ENCODE data around the gene MAD1L1. TPM values are rescaled to one million over a fixed set of nuclear protein-coding genes. Genes with fewer than 3 reads are reported as not detected.

MAD1L1 gene
- total RNA-seq, 1 experiment from 2014 or later, result 46.7 TPM

DNA sequence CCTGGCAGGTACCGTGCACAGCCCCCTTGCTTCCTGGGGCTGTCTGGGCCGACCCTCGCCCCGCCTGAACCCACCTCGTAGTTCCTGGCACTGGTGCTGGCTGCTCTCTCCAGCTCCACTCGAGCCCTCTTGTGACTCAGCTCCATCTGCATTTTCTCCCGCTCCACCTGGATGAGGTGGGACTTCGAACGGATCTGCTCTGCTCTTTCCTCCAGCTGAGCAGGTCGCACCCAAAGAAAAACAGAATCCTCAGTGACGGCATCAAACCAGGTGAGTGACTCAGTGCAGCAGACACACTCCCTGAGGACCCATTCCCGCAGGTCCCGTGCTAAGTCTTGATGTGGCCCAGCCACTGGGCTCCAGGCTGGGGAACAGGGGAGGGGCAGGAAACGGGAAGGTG, 7.4 kb downstream of the MAD1L1 start:
- Histone ChIP-seq H3K27me3 (replicated peaks; ENCODE audit: insufficient read depth, low read depth, low read length, poor library complexity) (no peaks in the 10 kb centered on the region), H3K4me3 (ENCODE audit: low read depth, low read length, poor library complexity, severe bottlenecking) (no peak overlapping the region), H3K27ac (ENCODE audit: low read depth, low read length, poor library complexity, severe bottlenecking) (no peak overlapping the region), H3K36me3 (ENCODE audit: insufficient read depth, low read length, poor library complexity, severe bottlenecking) (peaks cover 40% of the 10 kb centered on the region), H3K9me3 (ENCODE audit: low read depth, low read length, poor library complexity, severe bottlenecking) (no peaks in the 10 kb centered on the region), H3K4me1 (ENCODE audit: insufficient read depth, low read length, poor library complexity, severe bottlenecking) (no peaks in the 10 kb centered on the region)
- CTCF ChIA-PET, result no interaction called here
- BruUV-seq (replicated peaks), result no TSS peak
- intact Hi-C loops (cut with micrococcal nuclease; ENCODE audit: unreplicated experiment), result no loop called here
- DNase-seq (ENCODE audit: low spot score), result no peak
- POLR2A ChIA-PET (ENCODE audit: low non-redundant PET), result no interaction called here
- TF ChIP-seq, protein P1, sequence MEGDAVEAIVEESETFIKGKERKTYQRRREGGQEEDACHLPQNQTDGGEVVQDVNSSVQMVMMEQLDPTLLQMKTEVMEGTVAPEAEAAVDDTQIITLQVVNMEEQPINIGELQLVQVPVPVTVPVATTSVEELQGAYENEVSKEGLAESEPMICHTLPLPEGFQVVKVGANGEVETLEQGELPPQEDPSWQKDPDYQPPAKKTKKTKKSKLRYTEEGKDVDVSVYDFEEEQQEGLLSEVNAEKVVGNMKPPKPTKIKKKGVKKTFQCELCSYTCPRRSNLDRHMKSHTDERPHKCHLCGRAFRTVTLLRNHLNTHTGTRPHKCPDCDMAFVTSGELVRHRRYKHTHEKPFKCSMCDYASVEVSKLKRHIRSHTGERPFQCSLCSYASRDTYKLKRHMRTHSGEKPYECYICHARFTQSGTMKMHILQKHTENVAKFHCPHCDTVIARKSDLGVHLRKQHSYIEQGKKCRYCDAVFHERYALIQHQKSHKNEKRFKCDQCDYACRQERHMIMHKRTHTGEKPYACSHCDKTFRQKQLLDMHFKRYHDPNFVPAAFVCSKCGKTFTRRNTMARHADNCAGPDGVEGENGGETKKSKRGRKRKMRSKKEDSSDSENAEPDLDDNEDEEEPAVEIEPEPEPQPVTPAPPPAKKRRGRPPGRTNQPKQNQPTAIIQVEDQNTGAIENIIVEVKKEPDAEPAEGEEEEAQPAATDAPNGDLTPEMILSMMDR (conservative IDR thresholded peaks at IDR 0.05; ENCODE audit: low read depth, low read length), result no peak
- TF ChIP-seq EZH2 (IDR thresholded peaks at IDR 0.05; ENCODE audit: borderline replicate concordance, low read depth, low read length, poor library complexity, severe bottlenecking), result no peak

DNA sequence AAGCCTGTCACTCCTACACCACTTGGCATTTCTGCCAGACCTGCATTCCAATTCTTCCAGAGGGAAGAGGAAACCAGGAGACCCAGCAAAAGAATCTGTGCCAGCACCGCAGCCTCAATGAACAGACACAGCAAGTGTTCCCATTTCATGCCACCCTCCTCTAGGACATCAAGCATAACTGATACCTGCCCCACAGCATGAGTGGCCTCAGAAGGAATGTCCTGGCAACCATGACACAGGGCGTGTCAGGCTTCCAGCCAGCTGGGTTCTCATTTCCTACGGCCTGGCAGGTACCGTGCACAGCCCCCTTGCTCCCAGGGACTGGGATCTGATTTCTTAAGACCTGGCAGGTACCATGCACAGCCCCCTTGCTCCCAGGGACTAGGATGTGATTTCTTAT, 7.8 kb downstream of the MAD1L1 start:
- Histone ChIP-seq H3K27ac (ENCODE audit: low read depth, low read length, poor library complexity, severe bottlenecking) (no peak overlapping the region), H3K27me3 (replicated peaks; ENCODE audit: insufficient read depth, low read depth, low read length, poor library complexity) (no peaks in the 10 kb centered on the region), H3K9me3 (ENCODE audit: low read depth, low read length, poor library complexity, severe bottlenecking) (no peaks in the 10 kb centered on the region), H3K4me3 (ENCODE audit: low read depth, low read length, poor library complexity, severe bottlenecking) (no peak overlapping the region), H3K36me3 (ENCODE audit: insufficient read depth, low read length, poor library complexity, severe bottlenecking) (peaks cover 40% of the 10 kb centered on the region), H3K4me1 (ENCODE audit: insufficient read depth, low read length, poor library complexity, severe bottlenecking) (no peaks in the 10 kb centered on the region)
- intact Hi-C loops (cut with micrococcal nuclease; ENCODE audit: unreplicated experiment), result no loop called here
- POLR2A ChIA-PET (ENCODE audit: low non-redundant PET), result no interaction called here
- TF ChIP-seq EZH2 (IDR thresholded peaks at IDR 0.05; ENCODE audit: borderline replicate concordance, low read depth, low read length, poor library complexity, severe bottlenecking), result no peak
- CTCF ChIA-PET, result no interaction called here
- DNase-seq (ENCODE audit: low spot score), result no peak
- BruUV-seq (replicated peaks), result no TSS peak

DNA sequence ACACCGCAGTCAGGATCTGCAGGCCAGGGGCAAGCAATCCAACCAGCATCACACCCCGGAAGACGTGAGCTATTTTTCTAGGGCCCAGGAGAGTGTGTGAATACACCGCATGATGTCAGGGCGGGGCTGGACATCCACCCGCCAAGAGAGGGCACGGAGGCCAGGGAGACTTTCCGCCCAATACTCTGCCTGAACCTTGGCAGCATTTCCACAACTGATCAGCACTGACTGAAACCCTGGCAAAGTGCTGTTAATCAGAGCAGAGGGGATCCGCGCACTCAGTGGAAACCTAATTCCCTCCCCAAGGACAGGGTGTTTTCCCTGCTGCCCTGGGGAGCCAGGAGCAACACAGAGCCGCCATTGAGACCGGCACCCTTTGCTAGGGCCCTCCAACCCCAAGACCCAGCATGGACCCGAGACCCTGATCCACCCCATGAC, 8.2 kb downstream of the MAD1L1 start:
- CTCF ChIA-PET, result no interaction called here
- TF ChIP-seq, protein P1 (conservative IDR thresholded peaks at IDR 0.05; ENCODE audit: low read depth, low read length), result no peak
- H3K36me3 ChIP-seq (ENCODE audit: insufficient read depth, low read length, poor library complexity, severe bottlenecking), result peaks cover 38% of the 10 kb centered on the region
- no peak for DNase-seq (ENCODE audit: low spot score)
- H3K27ac ChIP-seq (ENCODE audit: low read depth, low read length, poor library complexity, severe bottlenecking), result no peak overlapping the region
- POLR2A ChIA-PET (ENCODE audit: low non-redundant PET), result no interaction called here
- H3K27me3 ChIP-seq (replicated peaks; ENCODE audit: insufficient read depth, low read depth, low read length, poor library complexity), result no peaks in the 10 kb centered on the region
- no peak overlapping the region for H3K4me3 ChIP-seq (ENCODE audit: low read depth, low read length, poor library complexity, severe bottlenecking)
- no TSS peak for BruUV-seq (replicated peaks)
- intact Hi-C loops (cut with micrococcal nuclease; ENCODE audit: unreplicated experiment), result no loop called here
- H3K4me1 ChIP-seq (ENCODE audit: insufficient read depth, low read length, poor library complexity, severe bottlenecking), result no peaks in the 10 kb centered on the region
- H3K9me3 ChIP-seq (ENCODE audit: low read depth, low read length, poor library complexity, severe bottlenecking), result no peaks in the 10 kb centered on the region

DNA sequence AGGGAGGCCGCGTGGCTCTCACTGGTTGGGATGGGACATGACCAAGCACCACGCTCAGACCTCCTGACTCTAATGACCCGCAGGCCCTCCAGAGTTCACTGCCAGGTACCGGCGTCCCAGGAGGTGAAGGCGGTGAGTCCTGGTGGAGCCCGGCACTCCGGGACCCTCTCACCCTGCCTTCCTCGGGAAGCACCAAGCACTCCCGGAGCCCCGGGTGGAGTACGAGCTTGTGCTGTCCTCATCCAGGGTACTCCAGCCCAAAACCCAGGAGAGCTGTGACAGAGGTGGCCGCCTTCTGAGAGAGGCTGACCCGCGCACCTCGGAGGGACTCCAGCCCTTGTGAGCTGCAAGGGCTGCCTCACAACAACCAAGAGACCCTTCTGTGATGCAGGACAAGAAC, 9.4 kb downstream of the MAD1L1 start:
- BruUV-seq (replicated peaks), result no TSS peak
- intact Hi-C loops (cut with micrococcal nuclease; ENCODE audit: unreplicated experiment), result no loop called here
- peaks cover 42% of the 10 kb centered on the region for H3K36me3 ChIP-seq (ENCODE audit: insufficient read depth, low read length, poor library complexity, severe bottlenecking)

More for the DNA sequence above, 9.4 kb downstream of the MAD1L1 start:
- H3K27me3 ChIP-seq (replicated peaks; ENCODE audit: insufficient read depth, low read depth, low read length, poor library complexity), result no peaks in the 10 kb centered on the region
- ChIA-PET CTCF (no interaction called here), POLR2A (ENCODE audit: low non-redundant PET) (no interaction called here)
- TF ChIP-seq, protein P1 (conservative IDR thresholded peaks at IDR 0.05; ENCODE audit: low read depth, low read length), result no peak
- TF ChIP-seq EZH2 (IDR thresholded peaks at IDR 0.05; ENCODE audit: borderline replicate concordance, low read depth, low read length, poor library complexity, severe bottlenecking), result no peak
- H3K9me3 ChIP-seq (ENCODE audit: low read depth, low read length, poor library complexity, severe bottlenecking), result no peaks in the 10 kb centered on the region
- no peak for DNase-seq (ENCODE audit: low spot score)
- no peak overlapping the region for H3K27ac ChIP-seq (ENCODE audit: low read depth, low read length, poor library complexity, severe bottlenecking)
- H3K4me3 ChIP-seq (ENCODE audit: low read depth, low read length, poor library complexity, severe bottlenecking), result no peak overlapping the region
- H3K4me1 ChIP-seq (ENCODE audit: insufficient read depth, low read length, poor library complexity, severe bottlenecking), result no peaks in the 10 kb centered on the region
